Activated CD4-positive, alpha-beta T cell treated with anti-CD3 and anti-CD28 coated beads, Interleukin-2, Interleukin-4, amounts not matched to agents 100 ng/mL and 50 ng/mL, durations not matched to agents 16 hours and 8 hours (primary cell): ENCODE data around the gene C1QTNF1.
"Not testable (repeated sequence)": the region's sequence is repeated elsewhere in the genome, so short reads cannot be mapped to it uniquely, and the experiment has no call there.

Source experiments
- DNase-seq: peaks from one replicate; pipeline ENCODE4 v3.0.0-alpha.2; 2020; ENCODE audit warnings: low spot score

C1QTNF1 gene

DNA sequence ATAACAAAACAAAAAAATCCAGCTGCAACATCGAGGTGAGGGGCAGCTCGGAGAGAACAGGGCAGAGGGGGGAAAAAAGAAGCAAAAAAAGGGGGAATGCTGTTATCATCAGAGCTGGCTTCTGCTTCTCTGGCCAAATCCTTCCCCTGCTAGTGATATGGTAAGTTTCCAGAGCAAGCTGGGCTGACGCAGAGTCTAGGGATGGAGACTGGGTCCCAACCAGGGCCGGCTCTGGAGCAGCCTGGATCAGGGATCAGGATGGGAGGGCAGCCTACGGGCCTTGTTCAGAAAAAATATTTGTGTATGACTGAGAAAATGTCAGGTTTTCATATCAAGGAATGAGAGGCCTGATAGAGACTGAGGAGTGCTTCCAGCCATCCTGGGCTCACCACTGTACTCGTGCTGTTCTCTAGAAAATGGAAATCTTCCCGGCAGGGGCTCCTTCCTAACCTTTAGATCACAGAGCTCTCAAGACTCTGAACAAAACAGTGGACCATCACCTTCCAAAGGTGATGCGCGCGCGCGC, 726 bp upstream of the C1QTNF1 start:
- DNase-seq: no peak

DNA sequence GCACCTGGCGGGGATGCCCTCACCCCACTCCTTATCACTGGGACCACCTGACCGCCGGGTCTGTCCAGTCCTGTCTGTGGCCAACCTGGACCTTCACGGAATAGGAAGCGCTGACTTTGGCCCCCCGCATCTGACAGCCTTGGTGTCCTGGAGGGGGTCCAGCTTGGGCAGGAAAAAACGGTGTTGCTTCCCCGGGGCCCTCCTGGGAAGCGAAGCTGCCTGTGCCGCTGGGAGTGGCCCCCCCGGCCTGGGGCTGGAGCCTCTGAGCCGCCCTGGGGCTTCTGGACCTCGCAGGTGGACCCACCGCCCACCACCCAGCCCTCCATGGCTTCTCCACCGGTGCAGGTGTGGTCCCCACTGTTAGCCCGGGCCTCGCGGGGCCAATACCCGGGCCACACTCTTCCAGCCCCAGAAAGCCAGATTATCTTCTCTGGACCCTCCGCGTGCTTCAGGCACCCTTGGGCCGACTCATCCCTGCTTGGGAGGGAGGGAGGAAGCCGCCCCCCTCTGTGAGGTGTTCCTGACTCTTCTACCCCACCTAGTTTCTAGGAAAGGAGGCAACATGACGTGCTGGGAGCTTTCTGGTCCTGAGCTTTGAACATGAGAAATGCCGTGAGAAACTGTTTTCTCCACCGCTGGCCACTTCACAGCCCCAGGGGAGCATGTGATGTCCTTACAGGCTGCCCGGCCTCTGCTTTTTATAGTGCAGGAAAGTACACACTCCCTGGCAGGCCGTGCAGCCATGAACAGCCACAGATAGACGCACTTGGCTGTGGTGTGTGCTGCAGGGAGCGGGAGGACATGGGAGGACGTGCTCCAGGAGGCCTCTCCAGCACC, 1.1 kb downstream of the C1QTNF1 start:
- no peak for DNase-seq

- no peak for DNase-seq
Observed at GRCh38 chr17:79026376-79027273, 2.7 kb downstream of the C1QTNF1 start.

- DNase-seq: no peak
Observed at GRCh38 chr17:79027274-79027924, 3.4 kb downstream of the C1QTNF1 start.

DNA sequence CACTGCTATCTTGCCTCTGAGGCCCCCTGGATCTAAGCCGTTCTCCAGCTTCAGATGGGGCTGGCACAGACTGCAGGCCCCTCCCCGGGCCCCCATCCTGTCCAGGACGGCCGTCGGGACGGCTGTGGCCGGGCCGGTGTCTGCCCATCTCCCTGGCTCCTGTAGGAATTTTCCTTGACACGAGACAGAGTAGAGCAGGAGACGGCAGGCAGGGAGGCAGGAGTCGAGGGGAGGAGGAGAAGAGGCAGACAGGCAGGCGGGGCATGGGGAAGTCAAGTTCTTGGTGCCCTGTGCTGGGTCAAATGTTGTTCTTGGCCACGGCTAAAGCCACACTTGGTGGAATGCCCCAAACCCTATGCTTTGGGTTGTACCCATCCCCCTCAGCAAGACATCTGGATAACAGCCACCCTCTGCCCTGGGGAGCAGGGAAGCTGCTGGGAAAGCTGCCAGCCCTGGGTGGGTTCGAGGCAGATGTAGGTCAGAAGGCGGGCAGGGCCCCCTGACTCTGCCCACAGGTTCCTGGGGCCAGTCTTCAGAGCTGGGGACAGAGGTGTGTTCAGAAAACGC, 4.0 kb downstream of the C1QTNF1 start:
- DNase-seq: no peak

DNA sequence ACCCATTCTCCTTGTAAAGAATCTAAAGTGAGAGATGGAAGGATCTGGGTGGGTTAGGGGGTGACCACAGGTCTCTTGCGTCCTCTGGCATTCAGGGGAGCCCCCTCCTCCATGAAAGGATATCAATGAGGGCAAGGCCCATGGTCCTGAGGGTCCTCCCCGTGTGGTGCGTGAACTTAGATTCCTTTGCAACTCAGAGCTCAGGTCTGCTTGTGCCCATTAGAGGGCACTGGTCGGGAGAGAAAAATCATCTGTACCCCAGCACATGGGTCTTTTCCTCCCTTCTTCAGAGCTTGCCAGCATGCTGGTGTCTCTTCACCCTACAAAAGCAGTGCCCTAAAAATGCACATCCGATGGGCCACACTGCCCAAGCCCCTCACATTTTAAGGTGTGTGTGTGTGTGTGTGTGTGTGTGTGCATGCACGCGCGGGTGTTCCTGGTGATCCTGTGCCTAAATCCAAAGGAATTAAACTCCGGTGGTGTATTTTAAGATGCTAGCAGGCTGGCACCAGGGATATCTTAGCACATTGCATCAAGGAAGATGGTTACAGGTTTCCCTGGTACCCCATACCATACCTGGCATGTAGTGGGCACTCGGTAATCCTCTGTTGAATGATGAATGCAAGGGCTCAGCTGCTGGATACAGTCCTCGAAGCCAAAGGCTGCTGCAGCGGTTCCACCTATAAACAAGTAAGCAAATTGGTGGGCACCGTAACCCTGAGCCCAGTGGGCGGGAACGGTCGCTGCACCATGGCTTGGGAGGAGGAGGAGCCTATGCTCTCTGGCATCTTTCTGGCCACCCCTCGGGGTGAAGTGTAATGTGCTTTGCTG, 4.7 kb downstream of the C1QTNF1 start:
- no peak for DNase-seq

DNA sequence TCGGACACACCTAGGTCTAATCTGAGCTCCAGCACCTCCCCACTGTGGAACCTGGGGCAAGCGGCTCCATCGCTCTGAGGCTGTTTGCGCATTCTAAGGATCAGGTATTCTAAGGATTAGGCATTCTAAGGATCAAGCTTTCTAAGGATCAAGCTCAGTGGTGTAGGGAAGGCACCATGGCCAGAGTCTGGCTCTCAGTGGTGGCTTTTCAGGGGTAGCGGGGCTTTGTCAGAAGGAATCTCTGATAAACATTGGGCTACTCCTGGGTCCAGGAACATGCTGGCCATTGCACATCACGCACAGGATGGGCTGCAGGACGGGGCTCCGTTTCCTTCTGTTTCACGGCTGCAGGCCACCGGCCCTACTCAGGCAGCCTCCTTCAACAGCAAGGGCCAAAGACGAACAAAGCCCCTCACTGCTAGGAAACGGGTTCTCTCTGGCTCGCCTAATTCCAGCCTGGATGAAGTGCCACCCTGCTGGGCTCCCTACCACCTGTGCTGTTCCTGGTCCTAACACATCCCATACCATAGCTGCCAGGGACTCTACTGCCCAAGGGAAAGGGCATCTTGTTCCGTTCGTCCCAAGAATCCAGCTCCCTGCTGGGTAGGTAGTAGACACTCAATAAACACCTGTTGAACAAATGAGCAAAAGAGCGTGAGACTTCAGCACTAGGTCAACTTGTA, 5.5 kb downstream of the C1QTNF1 start:
- no peak for DNase-seq

DNA sequence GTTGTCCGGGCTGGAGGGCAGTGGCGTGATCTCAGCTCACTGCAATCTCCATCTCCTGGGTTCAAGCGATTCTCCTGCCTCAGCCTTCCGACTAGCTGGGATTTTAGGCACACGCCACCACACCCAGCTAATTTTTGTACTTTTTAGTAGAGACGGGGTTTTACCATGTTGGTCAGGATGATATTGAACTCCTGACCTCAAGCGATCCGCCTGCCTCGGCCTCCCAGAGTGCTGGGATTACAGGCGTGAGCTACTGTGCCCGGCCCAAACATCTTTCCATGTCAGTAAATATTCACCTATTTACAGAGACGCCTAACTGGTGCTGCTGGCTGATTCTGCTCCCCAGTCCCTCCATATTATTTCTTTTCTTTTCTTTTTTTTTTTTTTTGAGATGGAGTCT, 6.7 kb downstream of the C1QTNF1 start:
- DNase-seq: not testable (repeated sequence)

DNA sequence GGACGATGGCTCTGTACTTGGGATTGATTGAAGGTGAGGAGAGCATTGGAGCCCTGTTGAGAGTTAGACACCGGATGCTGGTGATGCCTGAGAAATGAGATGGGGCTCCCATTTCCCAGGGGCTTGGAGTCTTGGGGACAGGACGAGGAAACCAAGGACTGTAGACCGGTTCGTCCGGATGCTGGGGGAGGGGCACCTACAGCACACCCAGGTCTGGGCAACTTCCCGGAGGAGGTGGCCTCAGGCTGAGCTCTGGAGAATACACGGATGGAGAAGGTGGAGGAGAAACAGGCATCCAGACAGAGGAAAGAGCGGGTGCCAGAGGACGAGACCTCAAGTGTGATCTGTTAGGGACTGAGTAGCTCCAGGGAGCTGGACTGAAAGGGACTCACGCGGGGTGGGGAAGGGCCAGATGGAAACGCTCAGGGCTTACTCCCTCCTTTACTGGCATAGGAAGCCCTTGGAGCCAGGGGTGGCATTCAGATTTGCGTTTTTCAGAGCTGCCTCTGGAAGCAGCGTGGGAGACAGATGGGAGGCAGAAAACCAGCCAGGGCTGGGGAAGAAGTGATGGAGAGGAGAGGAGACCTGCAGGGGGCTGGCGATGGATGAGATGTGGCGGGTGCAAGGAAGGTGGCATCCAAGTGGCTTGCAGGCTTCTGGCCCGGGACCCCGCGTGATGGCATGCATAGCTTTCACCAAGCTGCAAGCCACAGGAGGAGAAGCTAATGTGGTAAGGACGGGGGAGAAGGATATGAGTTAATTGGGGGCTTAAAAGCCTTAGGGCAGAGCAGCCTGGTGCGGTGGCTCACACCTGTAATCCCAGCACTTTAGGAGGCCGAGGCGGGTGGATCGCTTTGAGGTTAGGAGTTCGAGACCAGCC, 8.3 kb downstream of the C1QTNF1 start:
- DNase-seq: no peak

DNA sequence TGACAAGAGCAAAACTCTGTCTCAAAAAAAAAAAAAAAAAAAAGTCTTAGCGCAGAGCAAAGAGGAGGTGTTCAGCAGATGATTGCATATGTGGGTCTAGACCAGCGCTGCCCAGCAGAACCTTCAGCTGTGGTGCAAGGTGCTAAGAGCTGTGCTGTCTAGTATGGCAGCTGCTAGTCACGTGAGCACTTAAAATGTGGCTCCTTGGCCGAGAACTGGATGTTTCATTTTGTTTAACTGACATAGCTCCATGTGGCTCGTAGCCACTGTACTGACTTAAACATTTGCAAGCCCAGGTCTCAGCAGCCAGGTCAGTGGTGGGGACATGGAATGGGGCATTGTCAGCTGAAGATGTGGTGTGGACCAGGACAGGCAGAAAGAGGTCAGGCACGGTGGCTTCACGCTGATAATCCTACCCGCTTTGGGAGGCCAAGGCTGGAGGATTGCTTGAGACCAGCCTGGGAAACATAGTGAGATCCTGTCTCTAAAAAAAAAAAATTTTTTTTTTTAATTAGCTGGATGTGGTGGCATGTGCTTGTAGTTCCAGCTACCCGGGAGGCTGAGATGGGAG, 9.2 kb downstream of the C1QTNF1 start:
- no peak for DNase-seq

DNA sequence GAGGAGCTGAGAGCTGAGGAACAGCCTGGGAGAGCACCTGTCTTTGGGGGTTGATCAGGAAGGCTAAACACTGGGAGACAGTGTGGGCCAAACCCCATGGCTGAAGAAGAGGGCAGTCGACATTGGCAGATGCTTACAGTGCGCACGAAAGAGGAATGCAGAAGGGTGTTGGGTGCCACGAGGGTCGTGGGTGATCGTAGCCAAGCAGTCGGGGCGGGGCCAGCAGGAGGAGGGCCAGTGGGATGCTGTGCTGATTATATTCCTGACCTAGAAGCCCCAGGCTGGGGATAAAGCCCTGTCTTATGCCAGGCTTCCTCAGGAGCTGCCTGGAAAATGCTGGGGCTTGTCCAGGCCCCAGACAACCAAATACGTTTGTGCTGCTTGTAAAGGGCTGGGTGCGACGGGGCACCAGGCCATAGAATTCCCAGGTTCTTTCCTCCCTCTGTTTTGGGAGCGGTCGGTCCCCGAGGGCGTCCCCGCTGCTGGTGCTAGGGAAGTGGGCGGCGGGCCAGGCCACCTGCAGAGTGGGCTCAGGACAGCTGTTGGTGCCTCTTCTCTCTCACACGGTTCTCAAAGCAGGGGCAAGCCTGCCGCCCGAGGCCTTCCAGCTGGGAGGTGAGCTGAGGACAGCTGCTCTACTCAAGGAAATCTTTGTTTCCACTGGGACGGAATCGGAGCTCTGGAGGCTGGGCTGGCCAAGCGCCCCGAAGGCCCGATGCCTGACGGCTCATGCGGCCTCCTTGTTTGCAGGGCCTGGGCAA, 10.0 kb downstream of the C1QTNF1 start:
- DNase-seq: no peak

DNA sequence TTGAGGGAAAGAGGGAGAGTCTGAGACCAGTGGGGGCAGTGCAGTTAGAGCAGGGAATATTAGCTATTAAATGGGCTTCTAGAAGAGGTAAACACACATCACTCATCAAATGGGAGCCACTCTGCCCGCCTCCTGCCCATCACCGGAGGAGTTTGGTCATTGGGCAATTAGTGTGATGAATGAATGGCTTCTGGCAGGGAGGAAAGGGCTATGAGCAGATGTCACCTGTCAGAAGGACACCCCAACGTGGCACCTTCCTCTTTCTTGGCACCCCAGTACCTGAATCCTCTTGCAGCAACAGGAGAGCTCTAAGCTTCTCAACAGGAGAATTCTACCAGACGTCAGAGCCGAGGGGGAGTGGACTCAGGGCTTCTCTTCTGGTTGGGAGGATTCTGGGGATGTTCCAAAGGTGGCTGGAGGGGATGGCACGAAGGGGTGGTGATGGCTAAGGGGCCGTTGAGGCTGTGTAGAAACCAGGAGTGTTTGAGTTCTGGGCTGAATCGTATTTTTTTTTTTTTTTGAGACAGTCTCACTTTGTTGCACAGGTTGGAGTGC, 11.0 kb downstream of the C1QTNF1 start:
- DNase-seq: no peak

GRCh38 chr17:79035686-79036085, 11.7 kb downstream of the C1QTNF1 start:
- DNase-seq: no peak

- DNase-seq: no peak
Observed at GRCh38 chr17:79036181-79036580, 12.2 kb downstream of the C1QTNF1 start.

GRCh38 chr17:79036596-79036995, 12.6 kb downstream of the C1QTNF1 start:
- DNase-seq: no peak

DNA sequence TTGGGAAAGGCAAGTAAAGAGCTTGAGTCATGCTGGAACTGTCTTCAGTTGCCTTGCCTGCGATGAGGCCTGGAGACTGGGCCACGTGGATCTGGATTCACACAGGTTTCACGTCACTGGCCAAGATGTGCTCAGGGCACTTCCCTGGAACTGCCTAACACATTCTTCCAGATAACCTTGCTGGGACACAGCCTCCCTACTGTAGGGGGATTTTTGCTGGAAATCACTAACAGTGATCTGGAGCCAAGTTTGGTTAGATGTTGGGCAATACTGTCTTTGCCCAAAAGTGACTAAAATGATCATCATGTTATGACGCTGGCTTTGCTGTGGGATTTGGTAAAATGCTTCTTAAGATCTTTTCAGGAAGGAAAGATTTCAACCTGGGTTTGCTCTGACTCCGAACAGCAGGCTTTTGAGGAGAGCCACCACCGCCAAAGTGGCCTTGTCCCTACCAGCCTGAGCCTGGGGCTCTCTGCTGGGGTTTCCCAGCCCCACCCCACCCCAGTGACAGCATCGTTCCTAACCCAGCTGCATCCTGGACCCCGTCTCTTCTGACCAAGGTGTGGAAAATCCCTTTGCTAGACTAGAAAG, 14.7 kb downstream of the C1QTNF1 start:
- DNase-seq: no peak

DNA sequence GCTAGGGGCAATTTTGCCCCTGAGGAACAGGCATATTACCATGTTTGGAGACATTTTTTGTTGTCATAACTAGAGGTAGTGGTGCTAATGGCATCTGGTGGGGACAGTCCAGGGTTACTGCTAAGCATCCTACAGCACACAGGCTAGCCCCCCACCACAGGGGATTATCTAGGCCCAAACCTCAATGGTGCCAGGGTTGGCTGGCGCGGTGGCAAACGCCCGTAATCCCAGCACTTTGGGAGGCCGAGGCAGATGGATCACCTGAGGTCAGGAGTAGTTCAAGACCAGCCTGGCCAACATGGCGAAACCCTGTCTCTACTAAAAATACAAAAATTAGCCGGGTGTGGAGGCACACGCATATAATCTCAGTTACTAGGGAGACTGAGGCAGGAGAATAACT, 15.2 kb downstream of the C1QTNF1 start:
- no peak for DNase-seq

GRCh38 chr17:79039886-79040285, 15.9 kb downstream of the C1QTNF1 start:
- DNase-seq: no peak
